Panc1 (cell line): ENCODE measurements around the gene CWF19L1. TPM values are rescaled to one million over a fixed set of nuclear protein-coding genes. Genes with fewer than 3 reads are reported as not detected.

Experiments
- ATAC-seq: fragments of 200-7000 bp; cut with Tn5 transposase; 2 replicates; pipeline ENCODE4 v1.9.1; 2020; ENCODE audit warnings: mild to moderate bottlenecking, moderate library complexity
- BruUV-seq: library from RNA; stranded (reverse); fragments of 400-500 nt; replicated peaks from 2 replicates; lab custom pipeline; 2021; lab: Mats Ljungman, UMichigan
- CTCF ChIA-PET: fragments of 300-600 bp; sonication (Branson Sonifier 250); formaldehyde crosslinking; loops from one replicate; lab custom pipeline; 2022; ENCODE audit warnings: antibody characterized with exemption; lab: Charles Lee
- POLR2A ChIA-PET: fragments of 300-600 bp; sonication (Branson Sonifier 250); formaldehyde crosslinking; loops from one replicate; lab custom pipeline; 2022; ENCODE audit warnings: antibody characterized with exemption; lab: Charles Lee
- DNase-seq: peaks from one replicate; pipeline ENCODE4 v3.0.0-alpha.2; 2010; ENCODE audit warnings: low read depth, low spot score
- H3K27ac ChIP-seq: 2 replicates; pipeline ENCODE4 v1.5.1; 2011; ENCODE audit warnings: mild to moderate bottlenecking, low read length, inconsistent platforms
- H3K27me3 ChIP-seq: fragments of 200-500 bp; sonication (Bioruptor generic); 2 replicates; pipeline ENCODE4 v1.6.0; 2014; ENCODE audit warnings: low read length, inconsistent platforms; ENCODE audit not compliant: control insufficient read depth, insufficient read depth
- H3K36me3 ChIP-seq: fragments of 200-500 bp; sonication (Bioruptor generic); 2 replicates; pipeline ENCODE4 v1.5.1; 2014; ENCODE audit warnings: inconsistent platforms, mild to moderate bottlenecking, low read length, moderate library complexity; ENCODE audit not compliant: control insufficient read depth, insufficient read depth
- H3K4me1 ChIP-seq: 2 replicates; pipeline ENCODE4 v1.5.1; 2011; ENCODE audit warnings: inconsistent platforms, mild to moderate bottlenecking, low read length, moderate library complexity; ENCODE audit not compliant: control insufficient read depth, insufficient read depth
- H3K4me3 ChIP-seq, 2 experiments: 2 replicates each; pipeline ENCODE4 v1.5.1; 2011 to 2012; ENCODE audit warnings: low read depth in 2 of 2, low read length in 2 of 2, mild to moderate bottlenecking in 2 of 2, inconsistent platforms in 1 of 2, moderate library complexity in 1 of 2
- H3K9me3 ChIP-seq: fragments of 200-500 bp; sonication (Bioruptor generic); 2 replicates; pipeline ENCODE4 v1.5.1; 2014; ENCODE audit warnings: low read depth, mild to moderate bottlenecking, inconsistent platforms, low read length, moderate library complexity; ENCODE audit not compliant: control insufficient read depth, insufficient read depth
- CTCF ChIP-seq: fragments of 450-650 bp; IDR thresholded peaks from 2 replicates; pipeline ENCODE4 v1.5.1; 2017; ENCODE audit warnings: mild to moderate bottlenecking
- POLR2AphosphoS5 ChIP-seq: IDR thresholded peaks from 2 replicates; pipeline ENCODE4 v1.6.1; 2012; ENCODE audit warnings: mild to moderate bottlenecking, low read depth, low read length, moderate library complexity
- SIN3A ChIP-seq: IDR thresholded peaks from 2 replicates; pipeline ENCODE4 v1.6.1; 2012; ENCODE audit warnings: low read depth, mild to moderate bottlenecking, low read length, moderate library complexity, borderline replicate concordance; ENCODE audit not compliant: insufficient read depth
- TCF7L2 ChIP-seq: IDR thresholded peaks from 2 replicates; pipeline ENCODE4 v1.6.1; 2011; ENCODE audit warnings: mild to moderate bottlenecking, low read depth, low read length, inconsistent platforms
- in situ Hi-C: cut with HindIII; loops from 2 replicates; pipeline ENCODE4 v1.10.0; 2016; ENCODE audit warnings: low sequenced_read_pairs, low pct_unique_long_range_greater_than_20kb
- intact Hi-C: fragments of 100-400 bp; cut with micrococcal nuclease; formaldehyde crosslinking; loops from one replicate; pipeline ENCODE4 v1.10.0; 2022; ENCODE audit not compliant: unreplicated experiment
- total RNA-seq: library from RNA; stranded (reverse); gene quantifications from one replicate; pipeline ENCODE4 v1.2.1, GENCODE V29; 2021; ENCODE audit not compliant: unreplicated experiment
- TF ChIP-seq, protein P1 (sequence below), 2 experiments: IDR thresholded peaks; 2 replicates each; pipeline ENCODE4 v1.6.1; 2011 to 2012; ENCODE audit warnings: low read depth in 2 of 2, control low read depth in 1 of 2, low read length in 1 of 2, mild to moderate bottlenecking in 1 of 2, moderate library complexity in 1 of 2; ENCODE audit not compliant: insufficient read depth in 1 of 2

The CWF19L1 gene
- total RNA-seq, 1 experiment from 2014 or later, result 33.4 TPM

DNA sequence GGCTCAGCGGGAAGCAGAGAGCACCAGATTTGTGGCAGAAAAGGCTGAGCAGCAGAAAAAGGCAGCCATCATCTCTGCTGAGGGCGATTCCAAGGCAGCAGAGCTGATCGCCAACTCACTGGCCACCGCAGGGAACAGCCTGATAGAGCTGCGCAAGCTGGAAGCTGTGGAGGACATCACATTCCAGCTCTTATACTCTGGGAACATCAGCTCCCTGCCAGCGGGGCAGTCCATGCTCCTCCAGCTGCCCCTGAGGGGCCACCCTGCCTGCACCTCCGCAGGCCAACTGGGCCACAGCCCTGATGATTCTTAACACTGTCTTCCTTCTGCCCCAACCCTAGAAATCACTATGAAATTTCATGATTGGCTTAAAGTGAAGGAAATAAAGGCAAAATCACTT, 18.6 kb downstream of the CWF19L1 start:
- TF ChIP-seq SIN3A (no peak), POLR2AphosphoS5 (no peak), CTCF (no peak)
- peaks cover 8% of the 10 kb centered on the region for H3K36me3 ChIP-seq
- H3K27me3 ChIP-seq, result no peaks in the 10 kb centered on the region
- DNase-seq (no peak), ATAC-seq (no peak)
- no peaks in the 10 kb centered on the region for H3K4me1 ChIP-seq
- H3K27ac ChIP-seq, result no peak overlapping the region
- ChIA-PET CTCF (no interaction called here), POLR2A (no interaction called here)
- intact Hi-C loops, result no loop called here
- BruUV-seq, result no TSS peak
- H3K9me3 ChIP-seq, result no peaks in the 10 kb centered on the region
- in situ Hi-C loops, result no loop called here
- no peak overlapping the region for H3K4me3 ChIP-seq

GRCh38 chr10:100245484-100246220, 21.8 kb downstream of the CWF19L1 start:
- ATAC-seq (no peak), DNase-seq (no peak)
- no peaks in the 10 kb centered on the region for H3K4me1 ChIP-seq
- intact Hi-C loops (no loop called here), in situ Hi-C loops (no loop called here)
- no peaks in the 10 kb centered on the region for H3K9me3 ChIP-seq
- CTCF ChIA-PET, result interaction anchor here (0.5 kb wide), 1 partner anchor 10 kb away, joined by 6 read pairs; no protein-coding TSS in a partner anchor
- BruUV-seq, result no TSS peak
- TF ChIP-seq TCF7L2 (no peak), POLR2AphosphoS5 (no peak), SIN3A (no peak), CTCF (no peak)
- TF ChIP-seq, protein P1, sequence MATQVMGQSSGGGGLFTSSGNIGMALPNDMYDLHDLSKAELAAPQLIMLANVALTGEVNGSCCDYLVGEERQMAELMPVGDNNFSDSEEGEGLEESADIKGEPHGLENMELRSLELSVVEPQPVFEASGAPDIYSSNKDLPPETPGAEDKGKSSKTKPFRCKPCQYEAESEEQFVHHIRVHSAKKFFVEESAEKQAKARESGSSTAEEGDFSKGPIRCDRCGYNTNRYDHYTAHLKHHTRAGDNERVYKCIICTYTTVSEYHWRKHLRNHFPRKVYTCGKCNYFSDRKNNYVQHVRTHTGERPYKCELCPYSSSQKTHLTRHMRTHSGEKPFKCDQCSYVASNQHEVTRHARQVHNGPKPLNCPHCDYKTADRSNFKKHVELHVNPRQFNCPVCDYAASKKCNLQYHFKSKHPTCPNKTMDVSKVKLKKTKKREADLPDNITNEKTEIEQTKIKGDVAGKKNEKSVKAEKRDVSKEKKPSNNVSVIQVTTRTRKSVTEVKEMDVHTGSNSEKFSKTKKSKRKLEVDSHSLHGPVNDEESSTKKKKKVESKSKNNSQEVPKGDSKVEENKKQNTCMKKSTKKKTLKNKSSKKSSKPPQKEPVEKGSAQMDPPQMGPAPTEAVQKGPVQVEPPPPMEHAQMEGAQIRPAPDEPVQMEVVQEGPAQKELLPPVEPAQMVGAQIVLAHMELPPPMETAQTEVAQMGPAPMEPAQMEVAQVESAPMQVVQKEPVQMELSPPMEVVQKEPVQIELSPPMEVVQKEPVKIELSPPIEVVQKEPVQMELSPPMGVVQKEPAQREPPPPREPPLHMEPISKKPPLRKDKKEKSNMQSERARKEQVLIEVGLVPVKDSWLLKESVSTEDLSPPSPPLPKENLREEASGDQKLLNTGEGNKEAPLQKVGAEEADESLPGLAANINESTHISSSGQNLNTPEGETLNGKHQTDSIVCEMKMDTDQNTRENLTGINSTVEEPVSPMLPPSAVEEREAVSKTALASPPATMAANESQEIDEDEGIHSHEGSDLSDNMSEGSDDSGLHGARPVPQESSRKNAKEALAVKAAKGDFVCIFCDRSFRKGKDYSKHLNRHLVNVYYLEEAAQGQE (IDR thresholded peaks at IDR 0.05; ENCODE audit: insufficient read depth in 1 of 2, low read depth in 2 of 2, low read length in 1 of 2), result no peak
- peaks cover 23% of the 10 kb centered on the region for H3K36me3 ChIP-seq
- H3K27ac ChIP-seq, result no peak overlapping the region
- H3K27me3 ChIP-seq, result no peaks in the 10 kb centered on the region
- POLR2A ChIA-PET, result no interaction called here
- no peak overlapping the region for H3K4me3 ChIP-seq
